BLaER1 (cell line): ENCODE data around the gene PLA2G4E.

Source experiments
- H3K27ac ChIP-seq: shearing (Covaris generic); formaldehyde crosslinking; 2 replicates; pipeline ENCODE4 v1.8.1; 2022
- H3K27me3 ChIP-seq: shearing (Covaris generic); formaldehyde crosslinking; 2 replicates; pipeline ENCODE4 v1.8.1; 2022
- H3K36me3 ChIP-seq: shearing (Covaris generic); formaldehyde crosslinking; 2 replicates; pipeline ENCODE4 v1.8.1; 2022
- H3K4me1 ChIP-seq: shearing (Covaris generic); formaldehyde crosslinking; 2 replicates; pipeline ENCODE4 v1.8.1; 2022
- H3K4me2 ChIP-seq: shearing (Covaris generic); formaldehyde crosslinking; 2 replicates; pipeline ENCODE4 v1.8.1; 2022
- H3K4me3 ChIP-seq: shearing (Covaris generic); formaldehyde crosslinking; 2 replicates; pipeline ENCODE4 v1.8.1; 2022
- H3K9ac ChIP-seq: shearing (Covaris generic); formaldehyde crosslinking; 2 replicates; pipeline ENCODE4 v1.8.1; 2022
- H3K9me3 ChIP-seq: shearing (Covaris generic); formaldehyde crosslinking; 2 replicates; pipeline ENCODE4 v1.8.1; 2022
- H4K20me1 ChIP-seq: shearing (Covaris generic); formaldehyde crosslinking; 2 replicates; pipeline ENCODE4 v1.8.1; 2022
- Cebpa-rat ChIP-seq: shearing (Covaris generic); IDR thresholded peaks from 2 replicates; pipeline ENCODE4 v1.8.1; 2022

The PLA2G4E gene

GRCh38 chr15:42053914-42054313 lies 33.1 kb upstream of the PLA2G4E start:
- no peak overlapping the region for H3K27ac ChIP-seq
- H3K4me2 ChIP-seq = no peak overlapping the region
- peaks cover 7% of the 10 kb centered on the region; the same call in 1 of the 2 replicates for H3K4me1 ChIP-seq
- no peaks in the 10 kb centered on the region for H4K20me1 ChIP-seq
- no peaks in the 10 kb centered on the region for H3K9me3 ChIP-seq
- H3K9ac ChIP-seq = no peak overlapping the region
- H3K4me3 ChIP-seq = no peak overlapping the region
- TF ChIP-seq Cebpa-rat = no peak
- no peaks in the 10 kb centered on the region for H3K36me3 ChIP-seq
- H3K27me3 ChIP-seq = no peaks in the 10 kb centered on the region

GRCh38 chr15:42053010-42053409 lies 32.2 kb upstream of the PLA2G4E start:
- Histone ChIP-seq H3K27ac (no peak overlapping the region), H3K9me3 (no peaks in the 10 kb centered on the region), H3K4me1 (peaks cover 7% of the 10 kb centered on the region; the same call in 1 of the 2 replicates), H3K36me3 (no peaks in the 10 kb centered on the region), H4K20me1 (no peaks in the 10 kb centered on the region), H3K27me3 (no peaks in the 10 kb centered on the region), H3K9ac (no peak overlapping the region), H3K4me3 (no peak overlapping the region), H3K4me2 (no peak overlapping the region)
- no peak for TF ChIP-seq Cebpa-rat

GRCh38 chr15:42050484-42051255 lies 29.8 kb upstream of the PLA2G4E start:
- no peak overlapping the region for H3K9ac ChIP-seq
- no peaks in the 10 kb centered on the region for H3K36me3 ChIP-seq
- no peaks in the 10 kb centered on the region for H4K20me1 ChIP-seq
- no peaks in the 10 kb centered on the region for H3K27me3 ChIP-seq
- H3K4me1 ChIP-seq = no peaks in the 10 kb centered on the region
- no peak overlapping the region for H3K27ac ChIP-seq
- H3K4me3 ChIP-seq = no peak overlapping the region
- no peak for TF ChIP-seq Cebpa-rat
- no peaks in the 10 kb centered on the region for H3K9me3 ChIP-seq
- H3K4me2 ChIP-seq = no peak overlapping the region

DNA sequence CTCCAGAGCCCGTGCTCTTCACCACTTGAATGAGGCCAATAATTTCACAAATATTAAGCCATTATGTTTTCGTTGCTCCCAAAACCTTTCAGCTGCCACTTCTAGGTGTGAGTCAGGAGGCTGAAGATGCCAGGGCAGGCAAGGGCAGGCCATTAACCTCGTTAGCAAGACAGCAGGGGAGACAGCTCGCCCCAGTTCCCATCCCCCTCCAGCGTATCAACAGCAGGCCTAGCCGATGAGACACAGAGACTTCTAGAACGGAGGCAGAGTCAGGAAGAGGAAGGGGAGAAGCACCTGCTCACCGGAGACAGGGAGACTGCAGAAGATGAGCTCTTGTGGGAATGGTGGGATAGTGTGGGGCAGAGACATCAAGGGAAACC lies 28.0 kb upstream of the PLA2G4E start:
- H3K27me3 ChIP-seq = no peaks in the 10 kb centered on the region
- no peaks in the 10 kb centered on the region for H3K9me3 ChIP-seq
- no peaks in the 10 kb centered on the region for H4K20me1 ChIP-seq
- no peaks in the 10 kb centered on the region for H3K36me3 ChIP-seq
- H3K4me3 ChIP-seq = no peak overlapping the region
- H3K4me1 ChIP-seq = no peaks in the 10 kb centered on the region
- H3K27ac ChIP-seq = no peak overlapping the region
- H3K9ac ChIP-seq = no peak overlapping the region
- no peak for TF ChIP-seq Cebpa-rat
- H3K4me2 ChIP-seq = no peak overlapping the region

- Histone ChIP-seq H3K9ac (no peak overlapping the region), H4K20me1 (no peaks in the 10 kb centered on the region), H3K4me2 (no peak overlapping the region), H3K27ac (no peak overlapping the region), H3K4me1 (no peaks in the 10 kb centered on the region), H3K4me3 (no peak overlapping the region), H3K36me3 (no peaks in the 10 kb centered on the region), H3K9me3 (no peaks in the 10 kb centered on the region), H3K27me3 (no peaks in the 10 kb centered on the region)
- TF ChIP-seq Cebpa-rat = no peak
These were observed 27.4 kb upstream of the PLA2G4E start for GRCh38 chr15:42048080-42048820.

DNA sequence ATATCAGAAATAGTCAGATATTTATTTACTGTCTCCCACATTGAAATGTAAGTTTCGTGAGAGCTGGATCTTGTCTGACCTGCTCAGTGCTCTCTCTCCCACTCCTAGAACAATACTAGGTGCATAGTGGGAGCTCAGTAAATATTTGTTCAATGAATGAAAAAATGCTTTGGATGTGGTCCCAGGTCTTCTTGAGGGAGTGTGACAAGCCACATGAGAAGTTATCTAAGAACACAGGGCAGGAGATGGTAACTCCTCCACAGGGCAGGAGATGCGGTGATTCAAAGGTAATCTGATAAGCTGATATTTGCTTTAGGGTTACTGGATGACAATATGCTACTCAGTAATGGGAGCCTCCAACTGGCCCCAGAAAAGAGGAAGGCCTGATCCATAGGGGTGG lies 25.8 kb upstream of the PLA2G4E start:
- H3K9me3 ChIP-seq = no peaks in the 10 kb centered on the region
- no peak for TF ChIP-seq Cebpa-rat
- no peaks in the 10 kb centered on the region for H3K27me3 ChIP-seq
- no peaks in the 10 kb centered on the region for H4K20me1 ChIP-seq
- no peaks in the 10 kb centered on the region for H3K4me1 ChIP-seq
- H3K9ac ChIP-seq = no peak overlapping the region
- no peak overlapping the region for H3K4me2 ChIP-seq
- H3K36me3 ChIP-seq = no peaks in the 10 kb centered on the region
- no peak overlapping the region for H3K27ac ChIP-seq
- no peak overlapping the region for H3K4me3 ChIP-seq

- H3K4me2 ChIP-seq = no peak overlapping the region
- H3K4me3 ChIP-seq = no peak overlapping the region
- H3K36me3 ChIP-seq = no peaks in the 10 kb centered on the region
- H3K27ac ChIP-seq = no peak overlapping the region
- TF ChIP-seq Cebpa-rat = no peak
- no peaks in the 10 kb centered on the region for H3K27me3 ChIP-seq
- H4K20me1 ChIP-seq = no peaks in the 10 kb centered on the region
- no peak overlapping the region for H3K9ac ChIP-seq
- no peaks in the 10 kb centered on the region for H3K9me3 ChIP-seq
- no peaks in the 10 kb centered on the region for H3K4me1 ChIP-seq
These were observed 24.4 kb upstream of the PLA2G4E start for GRCh38 chr15:42045211-42045615.

- H3K27me3 ChIP-seq = no peaks in the 10 kb centered on the region
These were observed 22.0 kb upstream of the PLA2G4E start for GRCh38 chr15:42042602-42043400.

GRCh38 chr15:42038401-42038800 lies 17.6 kb upstream of the PLA2G4E start:
- no peak overlapping the region for H3K4me3 ChIP-seq
- no peak overlapping the region for H3K27ac ChIP-seq
- peaks cover 28% of the 10 kb centered on the region for H3K4me1 ChIP-seq
- no peak for TF ChIP-seq Cebpa-rat
- H3K9me3 ChIP-seq = no peaks in the 10 kb centered on the region
- no peaks in the 10 kb centered on the region for H4K20me1 ChIP-seq
- no peak overlapping the region for H3K4me2 ChIP-seq
- H3K36me3 ChIP-seq = no peaks in the 10 kb centered on the region
- no peak overlapping the region for H3K9ac ChIP-seq
- no peaks in the 10 kb centered on the region for H3K27me3 ChIP-seq

More at GRCh38 chr15:42042602-42043400, 22.0 kb upstream of the PLA2G4E start:
- H3K27ac ChIP-seq = no peak overlapping the region
- no peaks in the 10 kb centered on the region for H3K9me3 ChIP-seq
- H4K20me1 ChIP-seq = no peaks in the 10 kb centered on the region
- H3K9ac ChIP-seq = no peak overlapping the region
- no peak overlapping the region for H3K4me3 ChIP-seq
- H3K4me2 ChIP-seq = no peak overlapping the region
- H3K4me1 ChIP-seq = no peaks in the 10 kb centered on the region
- no peaks in the 10 kb centered on the region for H3K36me3 ChIP-seq
- no peak for TF ChIP-seq Cebpa-rat

DNA sequence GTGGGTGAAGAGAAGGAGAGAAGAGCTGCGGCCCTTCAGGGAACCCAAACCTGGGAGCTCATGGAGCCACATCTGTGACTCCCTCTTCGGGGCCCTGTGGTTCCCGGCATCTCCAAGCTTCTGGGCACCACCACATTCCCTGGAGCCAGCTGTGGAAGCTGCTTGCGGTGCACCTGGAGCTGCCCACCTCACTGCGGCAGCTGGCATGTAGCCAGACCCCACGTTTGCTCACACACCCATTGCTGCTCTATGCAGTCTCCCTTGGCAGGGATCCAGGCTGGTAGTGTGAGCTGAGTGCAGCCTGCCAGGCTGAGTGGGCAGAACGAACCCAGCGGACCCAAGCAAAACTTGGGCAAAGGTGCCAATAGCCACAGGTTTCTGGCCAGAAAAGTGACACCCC lies 16.8 kb upstream of the PLA2G4E start:
- TF ChIP-seq Cebpa-rat = no peak
- Histone ChIP-seq H3K4me1 (peaks cover 35% of the 10 kb centered on the region), H4K20me1 (no peaks in the 10 kb centered on the region), H3K4me2 (no peak overlapping the region), H3K27ac (no peak overlapping the region), H3K9me3 (no peaks in the 10 kb centered on the region), H3K4me3 (no peak overlapping the region), H3K36me3 (no peaks in the 10 kb centered on the region), H3K27me3 (no peaks in the 10 kb centered on the region), H3K9ac (no peak overlapping the region)
